GM12874 (cell line): ENCODE measurements around the gene SLAMF6.

Experiments
- CTCF ChIP-seq: IDR thresholded peaks from 2 replicates; pipeline ENCODE4 v1.5.1; 2011; ENCODE audit warnings: low read depth, mild to moderate bottlenecking, control low read depth, low read length, moderate library complexity; ENCODE audit not compliant: insufficient read depth

Gene SLAMF6

GRCh38 chr1:160522622-160523345 is at the start of gene SLAMF6:
Gene SLAMF6, minus strand, starts transcription at chr1:160523255. Its CDS starts 63 bp downstream, at chr1:160523192.
- TF ChIP-seq CTCF, result no peak

GRCh38 chr1:160570840-160571239 is 47.8 kb upstream of the SLAMF6 start:
- no peak for TF ChIP-seq CTCF

- TF ChIP-seq CTCF, result no peak
Observed at GRCh38 chr1:160569806-160570205, 46.8 kb upstream of the SLAMF6 start.

DNA sequence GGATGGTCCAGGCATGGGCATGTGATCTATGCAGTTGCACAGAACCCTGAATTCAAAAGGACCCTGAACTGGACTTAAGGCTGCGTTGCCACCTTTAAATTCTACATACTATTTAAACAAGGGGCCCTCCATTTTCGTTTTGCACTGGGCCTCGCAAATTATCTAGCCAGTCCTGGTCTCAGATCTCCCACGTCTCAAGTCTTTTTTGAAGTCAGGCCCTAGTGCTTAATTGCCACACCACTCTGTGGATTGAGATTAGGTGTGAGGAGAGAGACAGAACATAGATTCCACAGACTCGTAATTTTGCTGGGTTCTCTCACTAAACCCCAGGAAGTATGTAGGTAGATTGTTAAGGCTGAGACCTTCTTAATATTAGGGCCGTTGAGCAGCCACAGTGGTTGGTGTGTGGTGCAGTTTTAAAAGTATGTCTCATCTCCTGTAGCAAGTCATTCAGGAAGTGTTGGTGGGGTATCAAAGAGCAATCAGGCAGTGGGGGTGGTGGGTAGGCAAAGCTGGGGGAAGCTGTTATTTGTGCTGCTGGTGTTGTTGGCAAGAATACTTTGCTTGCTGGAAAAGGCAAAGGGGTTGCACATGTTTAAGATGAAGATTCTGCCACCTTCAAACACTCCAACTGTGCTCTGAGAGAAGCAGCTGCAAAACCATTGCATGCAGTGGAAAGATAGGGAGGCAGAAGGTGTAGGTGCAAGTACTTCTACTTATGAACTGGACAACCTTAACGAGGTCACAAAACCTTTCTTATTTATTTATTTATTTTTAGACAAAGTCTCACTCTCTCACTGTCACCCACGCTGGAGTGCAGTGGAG is 45.0 kb upstream of the SLAMF6 start:
- no peak for TF ChIP-seq CTCF

GRCh38 chr1:160567341-160567740 is 44.3 kb upstream of the SLAMF6 start:
- TF ChIP-seq CTCF, result no peak

GRCh38 chr1:160565564-160565963 is 42.5 kb upstream of the SLAMF6 start:
- no peak for TF ChIP-seq CTCF

DNA sequence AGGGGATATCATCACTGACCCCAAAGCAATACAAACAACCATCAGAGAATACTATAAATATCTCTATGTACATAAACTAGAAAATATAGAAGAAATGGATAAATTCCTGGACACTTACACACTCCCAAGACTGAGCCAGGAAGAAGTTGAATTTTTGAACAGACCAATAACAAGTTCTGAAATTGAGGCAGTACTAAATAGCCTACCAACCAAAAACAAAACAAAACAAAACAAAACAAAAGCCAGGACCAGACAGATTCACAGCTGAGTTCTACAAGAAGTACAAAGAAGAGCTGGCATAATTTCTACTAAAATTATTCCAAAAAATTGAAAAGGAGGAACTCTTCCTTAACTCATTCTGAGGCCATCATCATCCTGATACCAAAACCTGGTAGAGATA is 37.8 kb upstream of the SLAMF6 start:
- no peak for TF ChIP-seq CTCF
